ENCODE measurements around the gene ROR1.

ROR1 gene

GRCh38 chr1:63945943-63946342 is 172.1 kb downstream of the ROR1 start:
- Histone ChIP-seq H3K36me3 (ENCODE audit: insufficient read depth, low read length) (no peaks in the 10 kb centered on the region), H4K20me1 (ENCODE audit: insufficient read depth, low read length) (no peaks in the 10 kb centered on the region), H3K79me2 (ENCODE audit: insufficient read depth, low read length) (no peaks in the 10 kb centered on the region), H3K9me3 (ENCODE audit: insufficient read depth, low read length, severe bottlenecking) (no peaks in the 10 kb centered on the region), H3K27ac (ENCODE audit: low read length) (no peak overlapping the region), H3K4me2 (ENCODE audit: insufficient read depth, low read length) (no peak overlapping the region), H3K27me3 (ENCODE audit: insufficient read depth, low read length, poor library complexity) (peaks cover 6% of the 10 kb centered on the region), H3K9ac (ENCODE audit: low read depth, low read length) (no peak overlapping the region), H2AFZ (ENCODE audit: low read depth, low read length) (no peak overlapping the region), H3K4me3 (ENCODE audit: low read depth in 1 of 2, low read length in 2 of 2) (no peak overlapping the region), H3K4me1 (ENCODE audit: insufficient read depth, low read length) (no peaks in the 10 kb centered on the region)
- DNase-seq (no peak), ATAC-seq (ENCODE audit: insufficient read depth, low read depth) (no peak)
- TF ChIP-seq, protein P1, sequence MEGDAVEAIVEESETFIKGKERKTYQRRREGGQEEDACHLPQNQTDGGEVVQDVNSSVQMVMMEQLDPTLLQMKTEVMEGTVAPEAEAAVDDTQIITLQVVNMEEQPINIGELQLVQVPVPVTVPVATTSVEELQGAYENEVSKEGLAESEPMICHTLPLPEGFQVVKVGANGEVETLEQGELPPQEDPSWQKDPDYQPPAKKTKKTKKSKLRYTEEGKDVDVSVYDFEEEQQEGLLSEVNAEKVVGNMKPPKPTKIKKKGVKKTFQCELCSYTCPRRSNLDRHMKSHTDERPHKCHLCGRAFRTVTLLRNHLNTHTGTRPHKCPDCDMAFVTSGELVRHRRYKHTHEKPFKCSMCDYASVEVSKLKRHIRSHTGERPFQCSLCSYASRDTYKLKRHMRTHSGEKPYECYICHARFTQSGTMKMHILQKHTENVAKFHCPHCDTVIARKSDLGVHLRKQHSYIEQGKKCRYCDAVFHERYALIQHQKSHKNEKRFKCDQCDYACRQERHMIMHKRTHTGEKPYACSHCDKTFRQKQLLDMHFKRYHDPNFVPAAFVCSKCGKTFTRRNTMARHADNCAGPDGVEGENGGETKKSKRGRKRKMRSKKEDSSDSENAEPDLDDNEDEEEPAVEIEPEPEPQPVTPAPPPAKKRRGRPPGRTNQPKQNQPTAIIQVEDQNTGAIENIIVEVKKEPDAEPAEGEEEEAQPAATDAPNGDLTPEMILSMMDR (IDR thresholded peaks at IDR 0.05; ENCODE audit: borderline replicate concordance, extremely low read depth, low read length, poor library complexity, severe bottlenecking): no peak
- no peak for TF ChIP-seq EZH2 (IDR thresholded peaks at IDR 0.05; ENCODE audit: borderline replicate concordance, low read depth, low read length, severe bottlenecking)

DNA sequence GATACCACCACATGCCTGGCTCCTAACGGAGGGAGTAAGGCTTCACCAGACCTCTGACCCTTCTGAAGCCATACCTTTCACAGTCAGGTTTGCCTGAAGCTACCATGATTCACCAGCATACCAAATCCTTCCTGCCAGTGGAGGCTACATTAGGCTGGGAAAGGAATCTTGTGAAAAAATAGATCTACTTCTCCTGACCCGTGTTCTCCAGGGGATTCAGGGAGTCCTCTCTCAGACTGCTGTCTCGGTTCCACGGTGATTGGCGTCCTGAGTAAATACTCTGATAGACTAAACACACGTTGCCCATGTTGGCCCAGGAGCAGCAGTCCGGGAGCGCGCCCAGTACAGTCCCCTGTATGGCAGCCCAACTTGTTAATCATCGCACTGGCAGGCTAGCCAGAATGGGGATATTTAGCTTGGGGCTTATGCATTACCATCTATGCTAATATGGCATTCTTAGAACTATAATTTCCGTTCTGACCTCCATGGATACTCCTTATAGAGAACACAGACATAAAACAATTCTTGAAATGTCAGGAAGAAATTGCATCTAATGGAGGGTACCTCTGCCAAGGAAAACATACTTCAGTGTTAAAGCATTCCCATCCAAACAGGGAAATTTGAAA is 173.2 kb downstream of the ROR1 start:
- Histone ChIP-seq H3K4me2 (ENCODE audit: insufficient read depth, low read length) (no peak overlapping the region), H3K79me2 (ENCODE audit: insufficient read depth, low read length) (no peaks in the 10 kb centered on the region), H3K9ac (ENCODE audit: low read depth, low read length) (no peak overlapping the region), H4K20me1 (ENCODE audit: insufficient read depth, low read length) (no peaks in the 10 kb centered on the region), H3K27ac (ENCODE audit: low read length) (no peak overlapping the region), H3K9me3 (ENCODE audit: insufficient read depth, low read length, severe bottlenecking) (no peaks in the 10 kb centered on the region), H3K36me3 (ENCODE audit: insufficient read depth, low read length) (no peaks in the 10 kb centered on the region), H3K4me1 (ENCODE audit: insufficient read depth, low read length) (no peaks in the 10 kb centered on the region), H3K27me3 (ENCODE audit: insufficient read depth, low read length, poor library complexity) (peaks cover 6% of the 10 kb centered on the region), H3K4me3 (ENCODE audit: low read depth in 1 of 2, low read length in 2 of 2) (no peak overlapping the region), H2AFZ (ENCODE audit: low read depth, low read length) (no peak overlapping the region)
- TF ChIP-seq EZH2 (IDR thresholded peaks at IDR 0.05; ENCODE audit: borderline replicate concordance, low read depth, low read length, severe bottlenecking): no peak
- TF ChIP-seq, protein P1 (IDR thresholded peaks at IDR 0.05; ENCODE audit: borderline replicate concordance, extremely low read depth, low read length, poor library complexity, severe bottlenecking): no peak
- ATAC-seq (ENCODE audit: insufficient read depth, low read depth): no peak
- DNase-seq: no peak

DNA sequence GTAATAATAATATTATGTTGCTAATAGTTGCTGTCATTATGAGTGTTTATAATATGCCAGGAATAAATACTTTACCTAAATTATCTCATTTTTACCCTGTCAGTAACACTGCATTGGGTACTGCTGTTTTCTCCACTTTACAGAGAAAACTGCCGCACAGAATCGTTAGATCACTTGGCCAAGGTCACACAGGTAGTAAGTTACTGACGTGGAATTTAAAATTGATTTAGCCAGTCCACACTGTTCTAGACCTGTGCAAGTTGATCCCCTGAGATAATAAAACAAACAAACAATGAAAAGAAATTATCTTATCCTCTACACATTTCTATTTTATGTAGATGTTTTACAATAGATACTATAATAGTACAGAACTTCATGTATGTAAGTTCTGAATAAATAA is 174.1 kb downstream of the ROR1 start:
- H3K79me2 ChIP-seq (ENCODE audit: insufficient read depth, low read length): no peaks in the 10 kb centered on the region

More for the DNA sequence above, 174.1 kb downstream of the ROR1 start:
- TF ChIP-seq, protein P1 (IDR thresholded peaks at IDR 0.05; ENCODE audit: borderline replicate concordance, extremely low read depth, low read length, poor library complexity, severe bottlenecking): no peak
- no peak for TF ChIP-seq EZH2 (IDR thresholded peaks at IDR 0.05; ENCODE audit: borderline replicate concordance, low read depth, low read length, severe bottlenecking)
- ATAC-seq (ENCODE audit: insufficient read depth, low read depth) (no peak), DNase-seq (no peak)
- Histone ChIP-seq H3K27me3 (ENCODE audit: insufficient read depth, low read length, poor library complexity) (peaks cover 6% of the 10 kb centered on the region), H3K9ac (ENCODE audit: low read depth, low read length) (no peak overlapping the region), H3K4me1 (ENCODE audit: insufficient read depth, low read length) (no peaks in the 10 kb centered on the region), H3K4me3 (ENCODE audit: low read depth in 1 of 2, low read length in 2 of 2) (no peak overlapping the region), H2AFZ (ENCODE audit: low read depth, low read length) (no peak overlapping the region), H3K27ac (ENCODE audit: low read length) (no peak overlapping the region), H3K36me3 (ENCODE audit: insufficient read depth, low read length) (no peaks in the 10 kb centered on the region), H3K9me3 (ENCODE audit: insufficient read depth, low read length, severe bottlenecking) (no peaks in the 10 kb centered on the region), H4K20me1 (ENCODE audit: insufficient read depth, low read length) (no peaks in the 10 kb centered on the region), H3K4me2 (ENCODE audit: insufficient read depth, low read length) (no peak overlapping the region)
